ENCODE results near the gene SDK1.

SDK1 gene

DNA sequence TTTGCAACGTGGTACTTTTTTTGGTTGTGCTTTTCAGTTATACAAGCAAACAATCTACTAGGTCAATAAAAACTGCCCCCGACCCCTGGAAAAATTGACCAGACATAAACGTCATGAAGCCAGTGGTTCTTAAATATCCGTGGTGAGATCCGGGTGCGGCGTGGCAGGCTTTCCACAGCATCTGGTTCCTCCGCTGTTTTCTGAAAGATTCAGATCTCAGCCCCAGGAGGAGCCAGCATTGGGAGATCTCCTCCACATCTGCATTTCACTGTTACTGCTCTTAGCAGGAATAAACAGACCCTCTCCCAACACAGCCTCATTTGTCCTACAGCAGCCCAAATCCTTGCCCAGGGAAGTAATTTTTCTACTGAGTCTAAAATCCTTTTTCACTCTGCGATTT, 716.7 kb downstream of the SDK1 start:
- TF ChIP-seq CTCF (IDR thresholded peaks at IDR 0.05; ENCODE audit: extremely low read depth, missing control alignments) = no peak
- no peak for DNase-seq (ENCODE audit: low spot score)

GRCh38 chr7:4018601-4019316, 717.7 kb downstream of the SDK1 start:
- no peak for TF ChIP-seq CTCF (IDR thresholded peaks at IDR 0.05; ENCODE audit: extremely low read depth, missing control alignments)

DNA sequence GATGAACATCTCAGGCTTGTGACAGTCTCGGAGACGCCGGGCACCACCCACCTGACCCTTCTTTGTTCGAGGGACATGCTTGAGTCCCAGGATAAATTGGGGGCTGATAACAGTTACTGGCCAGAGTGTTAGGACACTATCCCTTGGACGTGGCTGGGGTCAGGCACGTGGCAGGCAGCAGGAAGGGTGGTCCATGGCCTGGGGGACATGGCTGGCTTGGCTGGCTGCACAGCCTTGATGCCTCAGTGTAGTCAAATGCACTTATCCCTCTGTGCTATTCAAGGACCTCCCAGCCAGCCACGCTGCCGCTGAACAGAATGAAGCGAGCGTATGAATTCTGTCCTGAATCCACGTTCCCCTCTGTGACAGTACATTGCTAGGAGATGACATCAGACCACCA, 719.0 kb downstream of the SDK1 start:
- no peak for TF ChIP-seq CTCF (IDR thresholded peaks at IDR 0.05; ENCODE audit: extremely low read depth, missing control alignments)
- no peak for DNase-seq (ENCODE audit: low spot score)

More at GRCh38 chr7:4018601-4019316, 717.7 kb downstream of the SDK1 start:
- no peak for DNase-seq (ENCODE audit: low spot score)

- DNase-seq (ENCODE audit: low spot score) = no peak
- TF ChIP-seq CTCF (IDR thresholded peaks at IDR 0.05; ENCODE audit: extremely low read depth, missing control alignments) = no peak
Measured at GRCh38 chr7:4021413-4021812, 720.4 kb downstream of the SDK1 start.

- no peak for TF ChIP-seq CTCF (IDR thresholded peaks at IDR 0.05; ENCODE audit: extremely low read depth, missing control alignments)
- no peak for DNase-seq (ENCODE audit: low spot score)
Measured at GRCh38 chr7:4022265-4022664, 721.2 kb downstream of the SDK1 start.

- DNase-seq (ENCODE audit: low spot score) = no peak
- TF ChIP-seq CTCF (IDR thresholded peaks at IDR 0.05; ENCODE audit: extremely low read depth, missing control alignments) = no peak
Measured at GRCh38 chr7:4023502-4023901, 722.5 kb downstream of the SDK1 start.

GRCh38 chr7:4024133-4024532, 723.1 kb downstream of the SDK1 start:
- no peak for DNase-seq (ENCODE audit: low spot score)
- no peak for TF ChIP-seq CTCF (IDR thresholded peaks at IDR 0.05; ENCODE audit: extremely low read depth, missing control alignments)

Data from GM20000 (cell line).